Loucy (cell line): Measurements from ENCODE around the gene NANOS2.

Experiments used
- H2AFZ ChIP-seq: fragments of 200-600 bp; sonication (generic); 2 replicates; pipeline ENCODE4 v1.6.0; 2016; ENCODE audit warnings: antibody characterized with exemption, mild to moderate bottlenecking, low read length, moderate library complexity
- H3F3A ChIP-seq: fragments of 200-600 bp; 2 replicates; pipeline ENCODE4 v1.6.0; 2016; ENCODE audit warnings: antibody characterized with exemption, low read depth, mild to moderate bottlenecking
- H3K27me3 ChIP-seq: fragments of 200-600 bp; sonication (generic); 2 replicates; pipeline ENCODE4 v1.6.1; 2014; ENCODE audit warnings: low read length, mild to moderate bottlenecking; ENCODE audit not compliant: insufficient read depth, poor library complexity, severe bottlenecking
- H3K36me3 ChIP-seq: fragments of 200-600 bp; sonication (generic); 2 replicates; pipeline ENCODE4 v1.6.1; 2016; ENCODE audit warnings: low read length; ENCODE audit not compliant: insufficient read depth
- H3K4me1 ChIP-seq: fragments of 200-600 bp; sonication (generic); 2 replicates; pipeline ENCODE4 v1.5.1; 2014; ENCODE audit warnings: low read length, mild to moderate bottlenecking; ENCODE audit not compliant: insufficient read depth, poor library complexity, severe bottlenecking
- H3K4me2 ChIP-seq: fragments of 200-600 bp; sonication (generic); 2 replicates; pipeline ENCODE4 v1.6.0; 2014; ENCODE audit warnings: antibody characterized with exemption, low read length, low read depth, mild to moderate bottlenecking; ENCODE audit not compliant: poor library complexity, severe bottlenecking
- H3K4me3 ChIP-seq: fragments of 200-600 bp; sonication (generic); 2 replicates; pipeline ENCODE4 v1.5.1; 2014; ENCODE audit warnings: low read length, mild to moderate bottlenecking, mixed read lengths; ENCODE audit not compliant: poor library complexity, severe bottlenecking
- H3K79me2 ChIP-seq: fragments of 200-600 bp; sonication (generic); 2 replicates; pipeline ENCODE4 v1.6.1; 2014; ENCODE audit warnings: low read length; ENCODE audit not compliant: insufficient read depth
- H3K9ac ChIP-seq: fragments of 200-600 bp; sonication (generic); 2 replicates; pipeline ENCODE4 v1.6.0; 2014; ENCODE audit warnings: mild to moderate bottlenecking, low read depth, low read length, moderate library complexity; ENCODE audit not compliant: poor library complexity, severe bottlenecking
- H3K9me2 ChIP-seq: fragments of 200-600 bp; sonication (generic); replicated peaks from 2 replicates; pipeline ENCODE4 v1.6.1; 2016; ENCODE audit warnings: low read depth, low read length, mixed read lengths
- H3K9me3 ChIP-seq: fragments of 200-600 bp; sonication (generic); 2 replicates; pipeline ENCODE4 v1.6.1; 2014; ENCODE audit warnings: mild to moderate bottlenecking, antibody characterized with exemption, low read length, low read depth; ENCODE audit not compliant: insufficient read depth
- H4K20me1 ChIP-seq: fragments of 200-600 bp; sonication (generic); 2 replicates; pipeline ENCODE4 v1.6.0; 2014; ENCODE audit warnings: antibody characterized with exemption, low read length, mild to moderate bottlenecking; ENCODE audit not compliant: insufficient read depth, poor library complexity, severe bottlenecking
- CTCF ChIP-seq: fragments of 200-600 bp; sonication (generic); conservative IDR thresholded peaks from 2 replicates; pipeline ENCODE4 v1.5.1; 2014; ENCODE audit warnings: mild to moderate bottlenecking, antibody characterized with exemption, low read length
- EZH2phosphoT487 ChIP-seq: fragments of 200-600 bp; IDR thresholded peaks from 2 replicates; pipeline ENCODE4 v1.6.1; 2018; ENCODE audit warnings: antibody characterized with exemption, mild to moderate bottlenecking, moderate library complexity, borderline replicate concordance

NANOS2 gene

GRCh38 chr19:45886427-45887199 is 28.0 kb downstream of the NANOS2 start:
- Histone ChIP-seq H3K79me2 (peaks cover 28% of the 10 kb centered on the region), H2AFZ (peak overlapping the region; percentile 88), H3K36me3 (no peaks in the 10 kb centered on the region), H3K9me2 (no peaks in the 10 kb centered on the region), H3K9ac (peak overlapping the region; percentile 89), H3K4me2 (peak overlapping the region; percentile 90), H3K4me3 (peak overlapping the region; percentile 84), H3K4me1 (peaks cover 21% of the 10 kb centered on the region), H3K27me3 (no peaks in the 10 kb centered on the region), H3K9me3 (no peaks in the 10 kb centered on the region), H3F3A (no peaks in the 10 kb centered on the region), H4K20me1 (peaks cover 27% of the 10 kb centered on the region)
- TF ChIP-seq CTCF = no peak
- TF ChIP-seq EZH2phosphoT487 = no peak

GRCh38 chr19:45885556-45886426 is 28.8 kb downstream of the NANOS2 start, which contains the start of gene IRF2BP1:
IRF2BP1 (minus strand) TSS chr19:45886141; CDS start chr19:45885774, 367 bp downstream.
- Histone ChIP-seq H3K27me3 (no peaks in the 10 kb centered on the region), H3K9me3 (no peaks in the 10 kb centered on the region), H3K36me3 (no peaks in the 10 kb centered on the region), H4K20me1 (peaks cover 27% of the 10 kb centered on the region), H3F3A (no peaks in the 10 kb centered on the region), H3K4me1 (peaks cover 21% of the 10 kb centered on the region), H3K4me2 (peak within 1 kb of the TSS; percentile 94), H3K9ac (peak within 1 kb of the TSS; percentile 89), H2AFZ (peak within 1 kb of the TSS; percentile 88), H3K4me3 (peak within 1 kb of the TSS; percentile 84), H3K9me2 (no peaks in the 10 kb centered on the region), H3K79me2 (peaks cover 28% of the 10 kb centered on the region)
- no peak for TF ChIP-seq CTCF
- TF ChIP-seq EZH2phosphoT487 = no peak

GRCh38 chr19:45884682-45885555 is 29.7 kb downstream of the NANOS2 start:
- no peak for TF ChIP-seq EZH2phosphoT487
- TF ChIP-seq CTCF = no peak
- Histone ChIP-seq H3F3A (no peaks in the 10 kb centered on the region), H3K4me1 (peaks cover 21% of the 10 kb centered on the region), H3K9ac (peak overlapping the region; percentile 89), H3K4me3 (peak overlapping the region; percentile 84), H3K9me3 (no peaks in the 10 kb centered on the region), H4K20me1 (peaks cover 27% of the 10 kb centered on the region), H3K9me2 (no peaks in the 10 kb centered on the region), H3K79me2 (peaks cover 28% of the 10 kb centered on the region), H3K27me3 (no peaks in the 10 kb centered on the region), H2AFZ (no peak overlapping the region), H3K4me2 (peak overlapping the region; percentile 94), H3K36me3 (no peaks in the 10 kb centered on the region)
